NCI-H526 treated with DMSO at 0.1 percent for 48 hours (cell line): ENCODE data around the gene RIN1.
"Not testable (repeated sequence)": the region's sequence is repeated elsewhere in the genome, so short reads cannot be mapped to it uniquely, and the experiment has no call there.

ENCODE experiments used
- DNase-seq: peaks from one replicate; lab custom pipeline; 2025; lab: John Stamatoyannopoulos, UW

RIN1 gene

DNA sequence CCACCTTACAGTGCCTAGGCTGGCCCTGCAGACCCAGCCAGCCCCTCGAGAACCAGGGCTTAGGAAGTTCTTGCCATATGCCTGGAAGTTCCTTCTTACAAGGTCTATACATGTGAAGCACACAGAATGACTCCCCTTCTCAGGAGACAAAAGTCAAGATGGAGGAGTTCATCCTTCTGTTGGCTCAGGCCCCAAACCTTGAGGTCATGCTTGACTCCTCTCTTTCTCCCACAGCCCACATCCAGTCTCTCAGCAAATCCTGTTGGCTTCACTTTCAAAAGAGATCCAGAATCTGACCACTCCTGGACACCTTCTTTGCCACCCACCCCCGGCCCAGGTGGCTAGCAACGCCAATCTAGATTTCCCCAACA, 17.6 kb downstream of the RIN1 start:
- DNase-seq, result no peak

DNA sequence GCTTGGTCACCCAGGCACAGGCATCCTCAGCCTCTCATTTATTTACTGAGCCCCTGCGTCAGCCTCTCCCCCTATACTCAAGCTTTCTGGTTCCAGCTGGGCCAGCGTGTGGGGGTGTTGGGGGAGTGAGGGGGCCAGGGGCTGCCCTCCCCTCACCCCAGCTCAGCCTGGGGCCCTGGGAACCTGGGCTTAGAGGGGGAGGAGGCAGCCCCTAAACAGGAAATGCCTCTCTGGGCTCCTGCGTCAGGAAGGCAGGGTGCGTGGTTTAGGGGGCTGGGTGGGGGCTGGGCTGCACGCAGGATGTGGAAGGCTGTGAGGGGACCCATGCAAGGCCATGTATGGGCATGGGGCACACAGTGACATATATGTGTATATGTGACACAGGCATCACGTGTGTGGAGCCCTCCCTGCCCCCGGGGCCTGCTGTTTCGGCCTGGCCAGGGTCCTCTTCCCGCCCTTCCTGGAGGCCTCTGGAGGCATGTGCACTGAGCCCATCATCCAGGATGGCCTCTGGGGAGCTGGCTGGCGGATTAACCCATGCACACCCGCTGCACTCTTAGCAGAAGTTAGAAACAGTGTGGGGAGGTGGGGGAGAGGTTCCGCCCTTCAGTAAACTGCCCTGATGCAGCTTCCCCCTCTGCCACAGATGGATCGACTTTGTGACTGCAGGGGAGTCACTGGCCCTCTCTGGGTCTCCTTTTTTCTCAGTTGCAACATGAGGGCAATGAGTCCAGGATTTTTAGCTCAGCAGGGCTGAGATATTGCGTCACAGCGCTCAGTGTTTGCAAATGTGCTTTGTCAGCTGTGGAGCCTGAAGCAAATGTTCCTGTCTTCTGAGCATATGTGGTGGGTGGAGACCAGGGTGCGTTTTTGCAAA, 18.3 kb downstream of the RIN1 start:
- no peak for DNase-seq

DNA sequence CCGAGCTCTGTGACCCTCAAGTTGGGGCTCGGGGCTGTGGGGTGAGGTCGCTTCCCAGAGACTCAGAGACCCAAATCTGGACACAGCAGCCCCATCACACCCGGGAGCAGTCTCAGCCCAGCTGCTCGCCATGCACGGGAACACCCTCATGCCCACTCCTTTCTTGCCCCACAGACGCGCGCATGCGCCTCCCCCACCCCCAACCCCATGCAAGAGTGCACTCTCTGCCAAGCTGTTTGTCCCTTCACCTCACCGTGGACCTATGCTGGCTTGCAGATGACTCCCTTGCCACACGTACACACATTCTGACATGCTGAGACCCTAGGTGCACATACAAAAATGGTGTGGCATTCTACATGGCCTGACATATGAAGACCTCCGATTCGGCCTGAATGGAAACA, 18.9 kb downstream of the RIN1 start:
- no peak for DNase-seq

DNA sequence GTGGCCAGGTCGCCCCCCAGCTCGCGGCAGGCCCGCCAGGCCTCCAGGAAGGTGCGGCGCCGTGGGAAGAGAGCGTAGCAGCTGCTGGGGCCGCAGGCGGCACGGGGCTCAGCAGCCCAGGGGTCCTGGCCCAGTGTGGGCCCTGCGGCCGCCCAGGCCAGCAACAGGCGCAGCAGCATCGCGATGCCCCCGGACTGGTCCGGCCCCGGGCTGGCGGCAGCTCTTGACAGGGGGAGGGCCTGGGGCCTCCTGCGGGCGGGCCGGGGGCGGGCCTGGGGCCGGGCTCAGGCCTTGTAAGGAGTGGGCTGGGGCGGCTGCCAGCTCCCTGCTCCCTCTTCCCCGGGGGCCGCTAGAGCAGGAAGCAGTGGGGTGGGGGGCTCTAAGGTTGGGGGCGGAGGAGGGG, 19.4 kb downstream of the RIN1 start, which contains the start of gene CD248:
Gene CD248 (minus strand): TSS at position 196 of the 403 bp plus-strand sequence. CDS start 17 bp downstream, at position 179.
- no peak for DNase-seq

DNA sequence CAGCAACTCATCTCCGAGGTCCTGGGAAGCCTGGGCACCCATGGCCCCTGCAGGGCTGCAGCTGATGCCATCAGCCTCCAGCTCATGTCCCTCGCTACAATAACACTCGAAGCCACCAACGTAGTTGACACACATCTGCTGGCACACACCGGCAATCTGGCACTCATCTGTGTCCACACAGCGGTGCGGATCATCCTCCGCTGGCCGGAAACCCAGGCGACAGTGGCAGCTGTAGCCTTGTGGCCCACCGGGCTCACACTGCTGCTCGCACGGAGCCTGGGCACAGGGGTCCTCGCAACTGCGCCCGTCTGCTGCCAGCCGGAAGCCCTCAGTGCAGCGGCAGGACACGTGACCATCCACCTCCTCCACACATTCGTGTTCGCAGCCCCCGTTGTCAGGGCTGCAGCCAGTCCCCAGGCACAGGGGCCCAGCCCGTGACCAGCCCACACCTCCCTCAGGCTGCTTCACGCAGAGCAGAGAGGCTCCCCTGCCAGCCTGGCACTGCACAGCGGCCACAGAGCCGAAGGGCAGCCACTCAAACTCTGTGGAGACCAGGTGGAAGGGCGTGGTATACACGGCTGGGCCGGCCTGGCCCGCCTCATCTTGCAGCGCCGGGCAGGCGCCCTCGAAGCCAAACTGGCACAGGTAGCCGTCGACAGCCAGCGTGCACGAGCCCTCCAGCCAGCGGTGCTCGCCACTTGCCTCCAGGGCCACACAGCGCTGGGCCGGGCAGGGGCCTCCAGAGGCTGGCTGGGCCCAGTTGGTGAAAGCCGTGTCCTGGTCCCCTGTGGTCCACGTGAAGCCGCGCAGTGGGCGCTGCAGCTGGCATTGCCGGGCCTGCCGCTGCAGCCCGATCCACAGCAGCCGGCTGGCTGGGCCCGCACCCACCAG, 20.1 kb downstream of the RIN1 start:
- no peak for DNase-seq

DNA sequence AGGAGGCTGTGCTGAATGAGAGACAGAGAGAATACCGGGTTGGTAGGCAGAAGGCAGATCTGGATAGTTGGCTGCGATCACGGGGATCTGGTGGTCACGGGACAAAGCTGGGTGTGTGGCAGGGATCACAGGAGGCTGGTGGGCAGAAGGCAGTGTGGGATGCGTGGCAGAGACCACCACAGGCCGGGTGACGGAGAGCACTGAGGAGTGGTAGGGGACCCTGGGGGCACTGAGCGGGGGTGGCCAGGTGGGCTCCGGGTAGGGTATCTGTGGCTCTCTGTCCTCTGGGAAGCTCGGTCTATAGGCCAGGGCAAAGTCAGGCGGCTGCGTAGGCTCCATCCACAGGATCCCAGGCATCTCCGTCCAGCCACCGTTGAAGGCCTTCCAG, 20.7 kb downstream of the RIN1 start:
- DNase-seq, result no peak

DNA sequence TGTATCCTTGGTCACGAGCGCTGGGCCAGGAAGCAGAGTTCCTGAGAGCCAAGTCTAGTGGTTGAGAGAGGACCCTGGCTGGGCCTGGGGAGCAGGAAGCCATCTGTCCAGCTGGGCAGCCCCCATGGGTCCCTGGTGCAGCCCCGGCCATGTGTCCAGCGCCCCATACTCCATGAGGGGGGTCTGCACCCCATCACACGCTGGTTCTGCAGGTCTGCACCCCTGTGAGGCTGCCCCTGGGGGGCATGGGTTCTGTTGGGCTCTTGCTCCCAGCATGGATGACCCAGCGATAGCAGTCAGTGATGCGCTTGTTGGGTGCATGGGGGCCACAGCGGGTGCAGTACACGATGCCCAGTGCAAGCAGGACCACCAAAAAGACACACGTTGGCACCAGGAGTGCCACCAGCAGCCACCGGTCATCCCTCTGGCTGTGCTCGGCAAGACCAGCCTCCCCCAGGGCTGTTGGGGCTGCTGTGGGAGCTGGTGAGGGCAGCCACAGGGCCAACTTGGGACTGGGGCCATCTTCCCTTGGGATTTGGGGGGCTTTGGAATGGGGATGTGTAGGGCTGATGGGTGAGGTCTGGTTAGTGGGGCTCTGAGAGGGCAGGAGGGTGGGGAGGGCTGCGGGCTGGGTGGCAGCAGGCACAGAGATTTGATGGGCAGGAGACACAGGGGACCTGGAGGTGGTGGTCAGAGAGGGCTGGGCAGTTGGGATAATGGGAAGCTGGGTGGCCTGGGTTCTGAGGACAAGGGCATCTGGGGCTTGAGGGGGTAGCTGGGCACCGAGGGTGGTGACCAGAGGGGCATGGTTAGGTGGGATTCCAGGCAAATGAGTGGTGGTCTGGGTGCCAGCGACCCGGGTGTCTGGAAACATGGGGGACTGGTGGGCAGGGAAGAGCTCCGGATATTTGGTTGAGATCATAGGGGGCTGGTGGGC, 21.4 kb downstream of the RIN1 start:
- no peak for DNase-seq

DNA sequence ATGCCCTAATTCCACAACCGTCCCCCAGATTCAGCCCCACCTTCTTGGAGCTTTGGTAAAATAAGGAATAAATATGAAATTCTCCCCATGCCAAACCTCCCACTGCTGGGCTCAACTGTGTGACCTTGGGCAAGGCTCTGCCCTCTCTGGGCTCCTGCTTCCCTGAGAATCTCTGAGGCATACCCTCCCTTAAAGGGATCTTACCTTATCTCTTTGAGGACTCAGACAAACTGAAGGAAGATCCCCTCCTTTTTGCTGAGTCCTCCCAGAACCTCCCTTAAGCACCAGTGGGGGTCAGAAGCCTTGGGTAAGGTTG, 22.1 kb downstream of the RIN1 start:
- no peak for DNase-seq

DNA sequence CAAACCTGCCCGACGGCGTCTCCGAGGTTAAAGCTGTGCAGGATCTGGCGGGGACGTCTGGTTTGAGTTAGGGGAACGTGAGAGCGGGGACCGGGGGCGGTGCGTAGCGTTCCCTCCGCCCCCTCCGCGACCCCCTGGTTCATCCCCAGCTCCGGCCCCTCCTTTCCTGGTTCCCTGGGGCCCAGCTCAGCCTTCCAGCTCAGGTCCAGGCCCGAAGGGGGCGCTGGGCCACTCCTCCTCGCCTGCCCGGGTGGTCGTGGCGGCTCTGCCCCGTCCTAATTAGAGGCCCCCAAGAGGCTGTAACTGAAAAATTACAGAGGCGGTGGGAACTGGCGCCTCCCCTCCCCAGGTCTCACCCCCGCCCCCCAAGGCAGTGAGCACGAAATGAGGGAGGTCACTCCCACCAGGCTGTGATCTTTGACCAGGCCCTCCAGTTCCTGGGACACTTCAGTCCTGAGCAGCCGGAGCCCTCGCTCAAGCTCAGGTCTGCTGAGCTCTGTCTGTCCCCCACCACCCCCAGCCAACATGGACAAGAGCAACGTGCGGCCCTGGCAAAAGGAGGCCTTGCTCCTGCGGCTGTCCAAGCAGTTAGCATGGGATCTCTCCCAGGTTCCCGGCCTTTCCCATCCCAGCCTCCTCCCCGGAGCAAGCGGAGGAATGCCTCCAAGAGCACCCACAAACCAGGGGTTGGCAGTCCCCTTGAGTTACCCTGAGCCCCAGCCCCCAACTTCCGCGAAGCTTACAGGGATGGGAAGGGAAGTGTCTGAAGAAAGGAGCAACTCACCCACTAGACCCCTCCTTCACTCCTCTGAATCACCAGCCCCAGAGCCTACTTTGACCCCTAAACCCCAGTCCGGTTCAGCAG, 22.7 kb downstream of the RIN1 start:
- DNase-seq, result no peak

DNA sequence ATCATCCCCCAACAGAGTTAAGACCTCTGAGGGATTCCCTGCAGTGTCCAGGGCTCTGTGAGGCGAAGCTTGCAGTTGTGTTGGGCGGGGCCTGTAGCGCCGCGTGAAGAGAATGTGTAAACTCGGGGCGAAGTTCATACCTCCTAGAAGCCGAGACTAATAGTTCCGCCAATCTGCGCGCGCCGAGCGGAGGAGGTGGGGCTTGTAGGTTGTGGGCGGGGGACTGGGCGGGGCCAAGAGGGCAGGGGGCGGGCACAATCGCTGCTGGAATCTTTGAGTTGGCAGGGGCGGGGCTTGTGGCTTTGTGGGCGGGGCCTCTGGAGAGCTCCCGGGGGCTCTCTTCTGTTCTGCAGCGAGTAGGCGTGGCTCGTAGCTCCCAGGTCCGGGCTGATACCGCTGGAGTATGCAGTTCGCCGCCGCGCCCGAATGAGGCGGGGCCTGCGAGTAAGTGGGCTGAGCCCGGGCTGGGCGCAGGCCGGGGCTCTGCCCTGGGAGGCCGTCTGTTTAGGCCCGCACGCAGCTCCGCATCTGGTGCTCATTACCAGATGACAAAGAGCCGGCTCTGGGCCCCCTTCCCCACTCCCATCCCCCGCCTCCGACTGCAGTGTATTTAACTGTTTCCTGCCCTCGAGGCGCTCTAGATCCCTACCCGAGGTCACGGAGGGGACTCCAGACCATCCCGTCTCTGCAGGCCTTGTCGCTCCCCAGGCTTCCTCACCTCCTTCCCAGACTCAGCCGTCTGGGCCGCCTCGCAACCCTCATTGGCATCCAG, 23.5 kb downstream of the RIN1 start:
- peak; percentile 93 for DNase-seq

DNA sequence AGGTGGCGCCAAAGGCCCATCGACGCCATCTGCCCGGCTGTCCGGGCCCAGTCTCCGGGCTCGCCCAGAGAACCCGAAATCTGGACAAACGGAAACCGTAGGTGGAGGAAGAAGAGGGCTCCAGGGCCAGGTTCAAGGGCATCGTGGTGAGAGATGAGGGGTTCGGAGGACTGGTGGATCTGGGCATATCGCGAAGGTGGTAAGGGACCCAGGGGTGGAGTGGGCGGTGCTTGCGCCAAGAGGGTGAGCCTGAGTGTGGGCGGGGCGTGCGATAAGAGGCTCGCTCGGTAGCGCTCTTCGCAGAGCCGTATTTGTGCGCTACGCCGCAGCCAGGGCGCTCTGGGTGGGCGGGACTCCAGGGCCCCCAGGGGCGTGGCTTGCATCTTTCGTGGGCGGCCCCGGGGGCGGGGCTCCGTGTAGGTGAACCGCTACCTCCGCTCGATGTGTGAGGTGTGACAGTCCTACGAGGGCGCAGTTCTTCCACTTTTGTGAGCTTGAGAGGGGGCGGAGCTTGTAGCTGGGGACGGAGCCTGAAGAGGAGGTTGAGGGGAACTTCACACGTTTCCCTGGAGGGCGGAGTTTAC, 24.2 kb downstream of the RIN1 start:
- DNase-seq, result peak; percentile 94

DNA sequence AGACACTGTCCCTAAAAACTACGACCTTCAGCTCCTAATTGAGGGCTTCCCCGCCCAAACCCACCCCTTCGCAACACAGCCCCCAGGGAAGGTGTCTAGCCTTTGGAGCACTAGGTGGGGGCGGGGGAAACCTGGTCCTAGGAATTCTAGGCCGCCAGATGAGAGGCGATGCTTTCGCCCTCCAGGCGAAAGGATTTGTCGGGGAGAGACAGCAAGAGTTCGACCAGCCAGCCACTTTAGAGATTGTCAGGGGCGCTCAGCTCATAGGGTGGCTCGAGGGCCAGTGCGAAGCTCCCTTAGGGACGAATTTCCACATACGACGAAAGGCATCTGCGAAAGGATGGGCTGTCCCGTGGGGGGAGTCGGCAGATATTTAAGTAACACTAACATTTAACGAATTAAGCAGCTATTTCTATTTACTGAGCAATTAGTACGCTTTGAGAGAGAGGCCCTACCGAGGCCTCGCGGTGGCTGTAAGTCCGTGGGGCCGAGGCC, 24.7 kb downstream of the RIN1 start:
- DNase-seq, result no peak

DNA sequence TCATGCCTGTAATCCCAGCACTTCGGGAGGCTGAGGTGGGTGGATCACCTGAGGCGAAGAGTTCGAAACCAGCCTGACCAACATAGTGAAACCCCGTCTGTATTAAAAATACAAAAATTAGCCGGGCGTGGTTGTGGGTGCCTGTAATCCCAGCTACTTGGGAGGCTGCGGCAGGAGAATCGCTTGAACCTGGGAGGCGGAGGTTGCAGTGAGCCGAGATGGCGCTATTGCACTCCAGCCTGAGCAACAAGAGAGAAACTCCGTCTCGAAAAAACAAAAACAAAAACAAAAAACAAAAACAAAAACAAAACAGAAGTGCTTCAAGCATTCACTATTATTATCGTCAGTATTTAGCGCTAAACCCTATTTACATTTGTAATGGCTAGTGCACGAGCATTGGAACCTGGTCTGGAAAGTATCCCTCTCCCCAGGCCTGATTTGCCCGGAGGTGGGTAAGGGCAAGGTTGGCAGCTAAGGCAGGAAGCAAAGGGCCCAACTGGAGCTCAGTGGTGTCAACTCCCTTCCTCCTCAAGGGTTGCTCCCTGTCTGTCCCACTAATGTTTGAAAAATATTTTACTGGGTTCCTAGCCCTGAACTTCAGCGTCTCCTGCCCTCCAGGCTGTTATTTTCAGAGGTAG, 25.3 kb downstream of the RIN1 start:
- not testable (repeated sequence) for DNase-seq

DNA sequence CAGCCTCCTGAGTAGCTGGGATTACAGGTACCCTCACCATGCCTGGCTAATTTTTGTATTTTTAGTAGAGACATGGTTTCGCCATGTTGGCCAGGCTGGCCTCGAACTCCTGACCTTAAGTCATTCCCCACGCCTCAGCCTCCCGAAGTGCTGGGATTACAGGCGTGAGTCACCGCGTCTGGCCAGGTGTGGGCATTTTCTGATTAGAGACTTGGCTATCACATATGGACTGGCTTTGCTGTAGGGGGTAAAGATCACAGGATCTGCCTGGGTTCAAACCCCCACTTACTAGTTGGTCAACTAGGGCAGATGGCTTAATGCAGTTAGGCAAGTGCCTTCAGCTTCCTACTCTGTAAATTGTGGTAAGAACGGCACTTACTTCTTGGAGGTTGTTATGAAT, 25.9 kb downstream of the RIN1 start:
- DNase-seq, result no peak

DNA sequence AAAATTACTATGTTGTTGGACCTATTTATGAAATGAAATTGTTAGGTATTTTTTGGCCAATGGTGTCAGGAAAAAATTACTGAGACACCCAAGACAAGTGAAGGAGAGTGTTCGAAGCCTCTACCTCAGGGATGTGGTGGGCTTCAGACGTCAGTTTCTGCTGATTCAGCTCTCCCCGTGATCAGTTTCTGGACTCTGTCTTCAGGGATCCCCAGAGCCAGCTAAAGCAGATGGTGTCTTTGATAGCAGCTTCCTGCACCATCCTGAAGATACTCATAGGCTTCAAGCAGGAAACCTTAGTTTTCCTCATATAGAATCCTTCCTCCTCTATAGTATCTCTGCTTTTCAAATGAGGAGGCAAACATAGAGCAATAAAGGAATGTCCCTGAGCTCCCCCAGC, 26.8 kb downstream of the RIN1 start:
- DNase-seq, result no peak

DNA sequence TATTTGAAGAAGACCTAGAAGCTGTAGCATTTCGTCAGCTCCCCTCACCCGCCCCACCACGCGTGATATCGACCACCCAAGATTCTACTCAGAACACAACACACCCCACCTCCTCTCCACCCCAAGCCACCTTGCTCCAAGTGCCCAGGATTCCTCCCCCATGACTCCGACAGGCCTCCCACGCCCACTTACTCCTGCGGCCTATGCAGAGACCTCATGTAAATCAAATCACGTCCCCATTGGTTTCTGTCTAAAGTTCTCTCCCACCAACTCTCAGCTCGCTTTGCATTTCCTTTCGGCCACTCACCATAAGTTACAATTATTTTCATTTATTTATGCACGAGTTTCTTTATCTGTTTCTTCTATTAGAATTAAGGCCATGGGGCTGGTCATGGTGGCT, 33.6 kb downstream of the RIN1 start:
- DNase-seq, result no peak

DNA sequence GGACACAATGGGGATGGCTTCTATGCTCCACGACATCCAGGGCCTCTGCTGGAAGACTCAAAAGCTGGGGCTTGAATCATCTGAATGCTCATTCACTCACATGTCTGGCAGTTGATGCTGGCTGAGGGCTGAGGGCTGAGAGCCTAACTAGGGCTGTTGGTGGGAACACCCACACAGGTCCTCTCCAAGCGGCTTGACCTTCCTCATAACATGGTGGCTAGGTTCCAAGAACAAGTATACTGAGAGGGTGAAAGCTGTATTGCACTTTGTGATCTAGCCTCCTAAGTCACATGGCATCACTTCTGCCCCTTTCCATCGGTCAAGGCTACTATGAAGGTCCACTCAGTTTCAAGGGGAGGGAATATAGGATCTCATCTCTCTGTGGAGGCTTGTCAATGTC, 37.0 kb downstream of the RIN1 start:
- no peak for DNase-seq

DNA sequence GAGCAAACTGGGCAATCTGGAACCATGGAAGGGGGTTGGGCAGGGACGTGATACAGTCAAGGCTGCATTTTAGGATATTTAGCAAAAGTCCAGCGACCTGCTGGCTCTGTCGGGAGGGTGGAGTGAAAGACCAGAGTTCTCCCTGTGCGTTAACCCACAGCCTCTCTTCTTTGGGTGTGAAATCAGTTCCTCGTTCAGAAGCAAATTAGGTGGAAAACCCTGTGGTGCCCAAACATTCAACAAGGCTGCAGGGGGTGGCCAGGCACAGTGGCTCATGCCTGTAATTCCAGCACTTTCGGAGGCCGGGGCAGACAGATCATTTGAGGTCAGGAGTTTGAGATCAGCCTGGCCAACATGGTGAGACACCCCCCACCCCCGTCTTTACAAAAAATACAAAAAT, 38.6 kb downstream of the RIN1 start:
- no peak for DNase-seq
